Fibroblast of lung (primary cell): ENCODE measurements around the gene CDKL5.

Experiments
- EZH2 ChIP-seq: IDR thresholded peaks from 2 replicates; pipeline ENCODE4 v1.5.1; 2012; ENCODE audit warnings: low read length, control low read depth, mild to moderate bottlenecking; ENCODE audit errors: missing control alignments
- TF ChIP-seq, protein P1 (sequence below), 2 donors: IDR thresholded peaks in 1 of 2; conservative IDR thresholded peaks in 1 of 2; 1 replicate in 1 of 2; 2 replicates in 1 of 2; pipeline ENCODE4 v1.5.1; 2011 to 2012; ENCODE audit warnings: low read length in 2 of 2, control low read depth in 1 of 2, inconsistent platforms in 1 of 2, low read depth in 1 of 2, mild to moderate bottlenecking in 1 of 2

DNA sequence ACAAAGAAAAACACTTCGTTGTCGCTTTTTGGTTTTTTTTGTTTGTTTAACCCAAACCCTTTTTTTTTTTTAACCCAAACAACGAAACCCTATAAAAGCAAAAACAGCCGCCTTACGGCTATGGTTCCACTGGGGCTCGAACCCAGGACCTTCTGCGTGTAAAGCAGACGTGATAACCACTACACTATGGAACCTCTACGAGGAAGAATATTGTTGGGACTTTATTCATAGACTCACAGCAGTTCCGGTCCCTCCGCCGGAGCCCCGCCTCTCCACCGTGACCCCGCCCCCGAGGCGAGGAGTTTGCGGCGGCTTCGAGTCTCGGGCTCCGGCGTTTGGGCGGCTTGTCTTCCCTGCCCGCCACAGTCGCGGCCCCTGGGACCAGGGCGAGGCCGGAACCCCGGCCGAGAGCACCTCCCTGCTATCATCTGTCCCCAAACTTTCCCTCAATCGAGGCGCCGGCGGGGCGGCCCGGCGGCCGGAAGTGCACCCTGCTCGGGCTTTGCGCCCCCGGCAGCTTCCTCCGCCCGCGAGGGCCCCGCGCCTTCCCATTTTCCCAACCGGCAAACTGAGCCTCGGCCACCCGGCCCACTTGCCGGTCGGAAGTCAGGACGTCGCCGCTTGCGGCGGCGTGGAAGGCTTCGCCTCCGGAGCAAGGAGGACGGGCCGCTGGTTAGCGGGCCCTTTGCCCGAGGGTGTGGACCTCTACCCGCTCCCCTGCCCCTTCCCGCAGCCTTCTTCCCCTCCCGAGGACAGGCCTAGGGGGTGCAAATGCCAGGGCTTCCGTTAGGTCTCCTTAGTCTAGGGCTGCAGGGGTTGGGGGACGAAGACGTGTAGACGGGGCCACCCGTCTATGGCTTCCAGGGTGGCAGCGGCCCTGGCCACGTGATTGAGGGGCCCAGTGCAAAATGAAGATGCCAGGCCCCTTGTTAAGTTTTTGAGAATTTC, 249.7 kb downstream of the CDKL5 start:
- TF ChIP-seq, protein P1, sequence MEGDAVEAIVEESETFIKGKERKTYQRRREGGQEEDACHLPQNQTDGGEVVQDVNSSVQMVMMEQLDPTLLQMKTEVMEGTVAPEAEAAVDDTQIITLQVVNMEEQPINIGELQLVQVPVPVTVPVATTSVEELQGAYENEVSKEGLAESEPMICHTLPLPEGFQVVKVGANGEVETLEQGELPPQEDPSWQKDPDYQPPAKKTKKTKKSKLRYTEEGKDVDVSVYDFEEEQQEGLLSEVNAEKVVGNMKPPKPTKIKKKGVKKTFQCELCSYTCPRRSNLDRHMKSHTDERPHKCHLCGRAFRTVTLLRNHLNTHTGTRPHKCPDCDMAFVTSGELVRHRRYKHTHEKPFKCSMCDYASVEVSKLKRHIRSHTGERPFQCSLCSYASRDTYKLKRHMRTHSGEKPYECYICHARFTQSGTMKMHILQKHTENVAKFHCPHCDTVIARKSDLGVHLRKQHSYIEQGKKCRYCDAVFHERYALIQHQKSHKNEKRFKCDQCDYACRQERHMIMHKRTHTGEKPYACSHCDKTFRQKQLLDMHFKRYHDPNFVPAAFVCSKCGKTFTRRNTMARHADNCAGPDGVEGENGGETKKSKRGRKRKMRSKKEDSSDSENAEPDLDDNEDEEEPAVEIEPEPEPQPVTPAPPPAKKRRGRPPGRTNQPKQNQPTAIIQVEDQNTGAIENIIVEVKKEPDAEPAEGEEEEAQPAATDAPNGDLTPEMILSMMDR (conservative IDR thresholded peaks at IDR 0.05 in 1 of 2, IDR thresholded peaks at IDR 0.05 in 1 of 2; ENCODE audit: low read depth in 1 of 2, low read length in 2 of 2) = no peak
- no peak for TF ChIP-seq EZH2
